ENCODE measurements around the gene SCAMP4. TPM values are rescaled to one million over a fixed set of nuclear protein-coding genes. Genes with fewer than 3 reads are reported as not detected.

Gene SCAMP4
- total and polyA plus RNA-seq, 2 donors: 16.2 to 45.2 TPM

- Histone ChIP-seq H3K4me1 (ENCODE audit: insufficient read depth) (peaks cover 3% of the 10 kb centered on the region), H3K36me3 (ENCODE audit: insufficient read depth) (no peaks in the 10 kb centered on the region), H3K27ac (ENCODE audit: low read depth) (no peak overlapping the region), H3K4me3 (ENCODE audit: low read depth, low read length) (peak overlapping the region; percentile 74)
- 75% methylated on average over 15 of the region's 15 CpGs for WGBS
- no peak for DNase-seq (ENCODE audit: extremely low spot score)
Measured at GRCh38 chr19:1905863-1906375, 720 bp downstream of the SCAMP4 start.

- WGBS: 94% methylated on average over 10 of the region's 10 CpGs
- Histone ChIP-seq H3K4me3 (ENCODE audit: low read depth, low read length) (no peak overlapping the region), H3K4me1 (ENCODE audit: insufficient read depth) (peaks cover 3% of the 10 kb centered on the region), H3K36me3 (ENCODE audit: insufficient read depth) (peaks cover 2% of the 10 kb centered on the region), H3K27ac (ENCODE audit: low read depth) (no peak overlapping the region)
- DNase-seq (ENCODE audit: extremely low spot score): no peak
Measured at GRCh38 chr19:1906985-1907562, 1.9 kb downstream of the SCAMP4 start.

GRCh38 chr19:1907563-1908363, 2.6 kb downstream of the SCAMP4 start:
- H3K36me3 ChIP-seq (ENCODE audit: insufficient read depth): peaks cover 3% of the 10 kb centered on the region
- no peak overlapping the region for H3K27ac ChIP-seq (ENCODE audit: low read depth)
- peaks cover 3% of the 10 kb centered on the region for H3K4me1 ChIP-seq (ENCODE audit: insufficient read depth)
- no peak for DNase-seq (ENCODE audit: extremely low spot score)
- WGBS: 79% methylated on average over 43 of the region's 43 CpGs
- no peak overlapping the region for H3K4me3 ChIP-seq (ENCODE audit: low read depth, low read length)

- H3K36me3 ChIP-seq (ENCODE audit: insufficient read depth): peaks cover 3% of the 10 kb centered on the region
Measured at GRCh38 chr19:1908364-1908678, 3.1 kb downstream of the SCAMP4 start.

GRCh38 chr19:1909761-1910080, 4.5 kb downstream of the SCAMP4 start:
- peaks cover 3% of the 10 kb centered on the region for H3K36me3 ChIP-seq (ENCODE audit: insufficient read depth)
- WGBS: 56% methylated on average over 10 of the region's 10 CpGs
- peaks cover 3% of the 10 kb centered on the region for H3K4me1 ChIP-seq (ENCODE audit: insufficient read depth)
- no peak for DNase-seq (ENCODE audit: extremely low spot score)
- no peak overlapping the region for H3K4me3 ChIP-seq (ENCODE audit: low read depth, low read length)
- no peak overlapping the region for H3K27ac ChIP-seq (ENCODE audit: low read depth)

More at GRCh38 chr19:1908364-1908678, 3.1 kb downstream of the SCAMP4 start:
- no peak for DNase-seq (ENCODE audit: extremely low spot score)
- H3K4me1 ChIP-seq (ENCODE audit: insufficient read depth): peaks cover 3% of the 10 kb centered on the region
- WGBS: 90% methylated on average over 13 of the region's 13 CpGs
- H3K4me3 ChIP-seq (ENCODE audit: low read depth, low read length): no peak overlapping the region
- H3K27ac ChIP-seq (ENCODE audit: low read depth): no peak overlapping the region

GRCh38 chr19:1910177-1910576, 5.0 kb downstream of the SCAMP4 start:
- Histone ChIP-seq H3K36me3 (ENCODE audit: insufficient read depth) (peaks cover 3% of the 10 kb centered on the region), H3K27ac (ENCODE audit: low read depth) (no peak overlapping the region), H3K4me3 (ENCODE audit: low read depth, low read length) (no peak overlapping the region), H3K4me1 (ENCODE audit: insufficient read depth) (peaks cover 3% of the 10 kb centered on the region)
- 93% methylated on average over 10 of the region's 10 CpGs for whole genome bisulfite sequencing
- no peak for DNase-seq (ENCODE audit: extremely low spot score)

- no peak for DNase-seq (ENCODE audit: extremely low spot score)
- Histone ChIP-seq H3K4me3 (ENCODE audit: low read depth, low read length) (no peak overlapping the region), H3K36me3 (ENCODE audit: insufficient read depth) (peaks cover 3% of the 10 kb centered on the region), H3K27ac (ENCODE audit: low read depth) (no peak overlapping the region), H3K4me1 (ENCODE audit: insufficient read depth) (peaks cover 3% of the 10 kb centered on the region)
- WGBS: 89% methylated on average over 13 of the region's 13 CpGs
Measured at GRCh38 chr19:1911098-1911497, 5.9 kb downstream of the SCAMP4 start.

- 95% methylated on average over 37 of the region's 37 CpGs for WGBS
- H3K4me1 ChIP-seq (ENCODE audit: insufficient read depth): peaks cover 3% of the 10 kb centered on the region
- no peak overlapping the region for H3K4me3 ChIP-seq (ENCODE audit: low read depth, low read length)
- no peak overlapping the region for H3K27ac ChIP-seq (ENCODE audit: low read depth)
- no peak for DNase-seq (ENCODE audit: extremely low spot score)
- H3K36me3 ChIP-seq (ENCODE audit: insufficient read depth): peaks cover 3% of the 10 kb centered on the region
Measured at GRCh38 chr19:1911995-1912394, 6.8 kb downstream of the SCAMP4 start.

GRCh38 chr19:1912760-1913505, 7.7 kb downstream of the SCAMP4 start:
- H3K27ac ChIP-seq (ENCODE audit: low read depth): no peak overlapping the region
- no peak for DNase-seq (ENCODE audit: extremely low spot score)
- peaks cover 3% of the 10 kb centered on the region for H3K4me1 ChIP-seq (ENCODE audit: insufficient read depth)
- 98% methylated on average over 77 of the region's 77 CpGs for WGBS
- H3K36me3 ChIP-seq (ENCODE audit: insufficient read depth): peaks cover 3% of the 10 kb centered on the region
- no peak overlapping the region for H3K4me3 ChIP-seq (ENCODE audit: low read depth, low read length)

- H3K36me3 ChIP-seq (ENCODE audit: insufficient read depth): peaks cover 6% of the 10 kb centered on the region
- DNase-seq (ENCODE audit: extremely low spot score): no peak
- no peak overlapping the region for H3K27ac ChIP-seq (ENCODE audit: low read depth)
- 88% methylated on average over 23 of the region's 23 CpGs for whole genome bisulfite sequencing
- peaks cover 3% of the 10 kb centered on the region for H3K4me1 ChIP-seq (ENCODE audit: insufficient read depth)
- no peak overlapping the region for H3K4me3 ChIP-seq (ENCODE audit: low read depth, low read length)
Measured at GRCh38 chr19:1913781-1914577, 8.8 kb downstream of the SCAMP4 start.

- Histone ChIP-seq H3K4me3 (ENCODE audit: low read depth, low read length) (no peak overlapping the region), H3K4me1 (ENCODE audit: insufficient read depth) (no peaks in the 10 kb centered on the region), H3K27ac (ENCODE audit: low read depth) (no peak overlapping the region), H3K36me3 (ENCODE audit: insufficient read depth) (peaks cover 8% of the 10 kb centered on the region)
- no peak for DNase-seq (ENCODE audit: extremely low spot score)
- WGBS: 96% methylated on average over 23 of the region's 23 CpGs
Measured at GRCh38 chr19:1914826-1915341, 9.7 kb downstream of the SCAMP4 start.

- 78% methylated on average over 17 of the region's 17 CpGs for WGBS
- H3K27ac ChIP-seq (ENCODE audit: low read depth): no peak overlapping the region
- DNase-seq (ENCODE audit: extremely low spot score): no peak
- peaks cover 5% of the 10 kb centered on the region for H3K36me3 ChIP-seq (ENCODE audit: insufficient read depth)
- H3K4me3 ChIP-seq (ENCODE audit: low read depth, low read length): no peak overlapping the region
- H3K4me1 ChIP-seq (ENCODE audit: insufficient read depth): no peaks in the 10 kb centered on the region
Measured at GRCh38 chr19:1917146-1917545, 11.9 kb downstream of the SCAMP4 start.

- Histone ChIP-seq H3K36me3 (ENCODE audit: insufficient read depth) (peaks cover 6% of the 10 kb centered on the region), H3K27ac (ENCODE audit: low read depth) (no peak overlapping the region), H3K4me3 (ENCODE audit: low read depth, low read length) (no peak overlapping the region), H3K4me1 (ENCODE audit: insufficient read depth) (no peaks in the 10 kb centered on the region)
- DNase-seq (ENCODE audit: extremely low spot score): no peak
- 91% methylated on average over 25 of the region's 25 CpGs for WGBS
Measured at GRCh38 chr19:1917926-1918325, 12.7 kb downstream of the SCAMP4 start.

All from urinary bladder (tissue), 4 donors.